Spleen (tissue), 7 donors: ENCODE results near the gene RAB27A.

Source experiments
- POLR2AphosphoS5 ChIP-seq, 3 donors: sonication (generic); formaldehyde crosslinking; IDR thresholded peaks; one replicate each; pipeline ENCODE4 v1.5.1; 2017; ENCODE audit warnings: antibody characterized with exemption in 3 of 3
- TF ChIP-seq, protein P1 (sequence below), 11 experiments: fragments of 200-600 bp in 7 of 11; fragments of 450-650 bp in 4 of 11; sonication (generic) in 4 of 11; IDR thresholded peaks in 8 of 11; conservative IDR thresholded peaks in 3 of 11; 1 replicate in 7 of 11; 2 replicates in 4 of 11; pipeline versions ENCODE4 v1.4.0 to v1.8.0; 2016 to 2021; ENCODE audit warnings: antibody characterized with exemption in 11 of 11, inconsistent platforms in 4 of 11, mild to moderate bottlenecking in 1 of 11
- donor health status: DM: no; HTN: no; CAD: no; lungs with moderate emphysema.
- donor health status: DM: no; HTN: no; CAD: no.
- donor health status: DM: no; HTN: no; CAD: no.

DNA sequence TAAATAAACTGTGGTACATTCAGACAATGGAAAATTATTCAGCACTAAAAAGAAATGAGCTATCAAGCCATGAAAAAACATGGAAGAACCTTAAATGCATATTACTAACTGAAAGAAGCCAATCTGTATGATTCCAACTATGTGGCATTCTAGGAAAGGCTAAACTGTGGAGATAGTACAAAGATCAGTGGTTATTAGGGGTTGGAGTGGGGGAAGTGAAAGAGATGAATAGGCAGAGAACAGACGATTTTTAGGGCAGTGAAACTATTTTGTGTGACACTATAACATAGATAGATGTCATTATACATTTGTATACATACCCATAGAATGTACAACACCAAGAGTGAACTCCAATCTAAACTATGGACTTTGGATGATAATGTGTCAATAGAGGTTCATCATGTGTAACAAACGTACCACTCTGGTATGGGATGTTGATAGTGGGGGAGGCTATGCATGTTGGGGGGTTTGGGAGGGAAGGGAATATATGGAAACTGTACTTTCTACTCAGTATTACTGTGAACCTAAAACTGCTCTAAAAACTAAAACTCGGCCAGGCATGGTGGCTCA is 29.0 kb downstream of the RAB27A start:
- TF ChIP-seq, protein P1, sequence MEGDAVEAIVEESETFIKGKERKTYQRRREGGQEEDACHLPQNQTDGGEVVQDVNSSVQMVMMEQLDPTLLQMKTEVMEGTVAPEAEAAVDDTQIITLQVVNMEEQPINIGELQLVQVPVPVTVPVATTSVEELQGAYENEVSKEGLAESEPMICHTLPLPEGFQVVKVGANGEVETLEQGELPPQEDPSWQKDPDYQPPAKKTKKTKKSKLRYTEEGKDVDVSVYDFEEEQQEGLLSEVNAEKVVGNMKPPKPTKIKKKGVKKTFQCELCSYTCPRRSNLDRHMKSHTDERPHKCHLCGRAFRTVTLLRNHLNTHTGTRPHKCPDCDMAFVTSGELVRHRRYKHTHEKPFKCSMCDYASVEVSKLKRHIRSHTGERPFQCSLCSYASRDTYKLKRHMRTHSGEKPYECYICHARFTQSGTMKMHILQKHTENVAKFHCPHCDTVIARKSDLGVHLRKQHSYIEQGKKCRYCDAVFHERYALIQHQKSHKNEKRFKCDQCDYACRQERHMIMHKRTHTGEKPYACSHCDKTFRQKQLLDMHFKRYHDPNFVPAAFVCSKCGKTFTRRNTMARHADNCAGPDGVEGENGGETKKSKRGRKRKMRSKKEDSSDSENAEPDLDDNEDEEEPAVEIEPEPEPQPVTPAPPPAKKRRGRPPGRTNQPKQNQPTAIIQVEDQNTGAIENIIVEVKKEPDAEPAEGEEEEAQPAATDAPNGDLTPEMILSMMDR (IDR thresholded peaks at IDR 0.05 in 8 of 11, conservative IDR thresholded peaks at IDR 0.05 in 3 of 11): no peak
- TF ChIP-seq POLR2AphosphoS5 (IDR thresholded peaks at IDR 0.05): no peak
